GM19043 (cell line): ENCODE data around the gene TBCD.
"Not testable (repeated sequence)": the region's sequence is repeated elsewhere in the genome, so short reads cannot be mapped to it uniquely, and the experiment has no call there.

Experiments
- ATAC-seq: cut with Tn5 transposase; IDR thresholded peaks from one replicate; pipeline ENCODE4 v1.9.1; 2021; ENCODE audit warnings: low read depth; ENCODE audit not compliant: unreplicated experiment

The TBCD gene

DNA sequence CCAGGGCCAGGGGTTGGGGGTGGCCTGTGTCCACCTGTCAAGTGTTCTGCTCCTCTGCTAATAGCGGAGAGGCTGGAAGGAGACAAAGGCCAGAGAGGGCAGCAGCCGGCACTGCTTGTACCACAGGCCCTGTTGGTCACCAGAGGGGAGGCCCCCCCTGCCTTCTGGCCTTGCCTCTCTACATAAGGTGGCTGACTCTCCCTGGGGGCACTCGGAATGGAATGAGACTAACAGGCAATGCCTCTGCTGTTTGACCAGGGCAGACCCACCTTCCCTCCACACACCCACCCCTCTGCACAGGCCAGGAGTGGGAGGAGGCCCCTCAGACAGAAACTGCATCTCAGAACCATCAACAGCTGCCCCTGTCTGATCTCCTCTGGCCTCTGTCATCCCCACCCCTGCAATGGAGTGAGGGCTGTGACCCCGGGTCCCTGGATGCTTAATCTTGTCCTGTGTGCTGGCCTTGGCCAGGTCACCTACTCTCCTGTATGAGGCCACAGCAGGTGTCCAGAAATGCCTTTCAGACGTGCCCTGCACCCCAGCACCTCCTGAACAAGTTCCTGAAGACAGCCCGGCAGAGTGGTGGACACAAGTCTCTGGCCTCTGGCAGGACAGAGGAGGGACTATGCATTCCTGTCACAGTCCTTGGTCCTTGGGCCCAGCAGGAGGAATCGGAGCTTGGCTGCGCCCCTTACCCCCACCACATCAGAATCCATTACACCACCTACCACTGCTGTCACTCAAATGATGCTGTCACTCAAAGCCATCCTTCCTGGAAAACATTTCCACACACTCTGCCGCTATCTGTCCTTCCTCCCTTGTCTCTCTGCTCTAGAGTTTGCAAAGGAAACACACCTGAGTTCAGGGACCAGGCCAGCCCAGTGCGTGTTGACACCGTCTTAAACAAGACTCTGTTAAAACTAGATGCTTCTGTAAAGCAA lies 195.5 kb downstream of the TBCD start:
- no peak for ATAC-seq

DNA sequence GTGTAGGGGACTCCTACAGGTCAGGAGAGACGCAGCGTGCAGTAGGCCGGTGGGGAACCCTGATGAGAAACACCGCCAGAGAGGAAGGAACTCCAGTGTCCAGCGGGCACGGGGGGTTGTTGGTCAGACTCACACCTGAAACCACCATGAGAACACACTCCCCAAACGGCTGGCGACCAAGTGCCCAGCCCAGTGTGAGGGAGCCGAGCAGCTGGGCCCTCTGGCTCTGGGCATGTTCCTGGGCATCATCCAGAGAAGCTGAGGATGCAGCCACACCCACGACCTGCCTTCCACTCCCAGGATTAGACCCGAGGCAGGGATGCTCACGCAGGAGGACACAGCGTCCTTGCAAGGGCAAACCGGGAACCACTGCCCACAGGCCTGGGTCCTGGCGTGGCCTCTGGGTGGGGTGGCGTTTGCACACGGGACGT lies 196.2 kb downstream of the TBCD start:
- ATAC-seq, result no peak

DNA sequence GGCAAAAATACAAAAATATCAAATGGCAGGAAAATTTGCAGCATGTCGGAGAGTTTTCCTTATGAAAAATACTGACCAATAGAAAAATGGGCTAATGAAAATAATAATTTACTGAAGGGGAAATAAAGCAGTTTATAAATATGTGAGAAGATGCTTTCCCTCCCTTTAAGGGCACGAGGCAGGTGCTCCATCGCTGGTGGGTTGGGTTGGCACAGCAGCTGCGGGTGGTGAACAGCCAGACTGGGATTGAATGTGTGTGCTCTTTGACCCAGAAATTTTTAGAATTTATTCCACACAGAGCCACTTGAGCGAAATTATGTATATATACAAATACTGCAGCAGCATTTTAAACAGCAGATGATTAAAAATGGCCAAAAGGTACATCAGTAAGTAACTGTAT lies 197.1 kb downstream of the TBCD start:
- no peak for ATAC-seq

DNA sequence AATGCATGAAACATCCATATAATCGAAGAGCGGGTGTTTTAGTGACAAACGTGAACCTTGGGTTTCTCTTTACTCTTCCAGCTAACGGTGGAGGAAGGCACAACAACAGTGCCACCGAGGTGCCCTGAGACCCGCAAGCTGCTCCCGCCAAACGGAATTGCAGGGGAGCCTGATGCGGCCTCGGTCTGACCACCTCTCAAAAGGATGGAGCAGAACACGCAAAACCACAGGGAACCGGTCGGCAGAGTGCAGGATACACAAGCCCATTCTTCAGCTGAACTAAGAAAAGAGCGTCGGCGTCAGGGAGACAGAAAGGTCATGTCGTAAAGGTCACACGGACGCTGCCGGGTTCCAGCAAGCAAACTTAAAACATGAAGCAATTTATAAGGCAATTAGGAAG lies 197.5 kb downstream of the TBCD start:
- no peak for ATAC-seq

DNA sequence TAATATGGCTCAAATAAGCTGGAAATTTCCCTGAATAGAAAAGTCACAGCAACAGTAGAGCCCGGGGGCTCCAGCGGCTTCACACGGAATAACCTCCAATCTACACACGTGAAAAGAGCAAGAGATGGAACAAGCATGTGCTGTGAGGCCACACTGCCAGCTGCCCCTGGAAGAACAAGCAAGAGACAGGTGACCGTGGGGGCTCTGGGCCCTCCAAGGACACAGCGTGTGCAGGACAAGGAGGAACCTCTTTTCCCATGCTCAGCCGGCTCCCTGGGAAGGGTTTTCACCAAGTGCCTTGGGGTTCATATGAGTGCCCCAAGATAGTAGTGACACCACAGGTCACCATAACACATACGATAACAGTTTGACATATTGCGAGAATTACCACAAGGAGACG lies 198.1 kb downstream of the TBCD start:
- ATAC-seq, result no peak

DNA sequence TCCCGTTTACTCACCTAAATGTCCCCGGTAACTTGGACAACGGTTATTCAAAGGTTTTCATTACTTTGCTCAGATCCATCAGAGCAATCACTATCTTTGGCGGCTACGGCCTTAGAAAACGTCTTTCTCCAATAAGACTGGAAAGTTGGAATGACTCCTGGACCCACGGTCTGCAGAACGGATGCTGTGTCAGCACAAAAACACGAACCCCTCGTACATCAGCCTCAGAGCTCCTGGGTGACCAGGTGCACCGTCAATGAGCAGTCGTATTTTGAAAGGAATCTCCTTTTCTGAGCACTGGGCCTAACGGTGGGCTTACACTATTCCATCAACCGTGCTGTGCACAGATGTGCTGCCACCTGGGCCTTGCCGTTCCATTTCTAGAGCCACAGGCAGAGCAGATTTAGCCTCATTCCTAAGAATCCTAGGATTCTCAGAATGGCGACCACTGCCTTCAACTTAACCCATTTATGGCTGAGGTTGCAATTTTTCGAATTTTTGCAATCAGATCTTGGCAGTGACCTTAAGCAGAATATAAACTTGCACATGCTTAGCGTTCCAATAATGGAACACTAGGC lies 198.7 kb downstream of the TBCD start:
- ATAC-seq, result no peak

DNA sequence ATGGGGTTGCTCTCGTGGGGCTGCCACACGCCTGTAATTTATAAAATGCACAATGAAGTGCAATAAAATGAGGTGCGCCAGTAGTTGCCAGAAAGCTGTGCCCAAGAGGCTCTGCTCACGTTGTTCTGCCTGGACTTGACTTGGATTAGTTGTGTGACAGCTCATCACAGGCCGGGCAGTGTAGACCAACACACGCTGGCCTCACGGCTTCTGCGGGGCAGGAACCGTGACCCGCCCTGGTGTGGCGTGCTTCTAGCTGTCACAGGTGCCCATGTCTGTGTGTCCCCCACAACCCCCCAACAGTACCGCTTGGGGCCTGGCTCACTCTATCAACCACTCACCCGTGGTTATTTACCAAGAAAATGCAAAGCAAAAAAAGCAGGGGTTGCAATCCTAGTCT lies 200.2 kb downstream of the TBCD start:
- ATAC-seq, result no peak

DNA sequence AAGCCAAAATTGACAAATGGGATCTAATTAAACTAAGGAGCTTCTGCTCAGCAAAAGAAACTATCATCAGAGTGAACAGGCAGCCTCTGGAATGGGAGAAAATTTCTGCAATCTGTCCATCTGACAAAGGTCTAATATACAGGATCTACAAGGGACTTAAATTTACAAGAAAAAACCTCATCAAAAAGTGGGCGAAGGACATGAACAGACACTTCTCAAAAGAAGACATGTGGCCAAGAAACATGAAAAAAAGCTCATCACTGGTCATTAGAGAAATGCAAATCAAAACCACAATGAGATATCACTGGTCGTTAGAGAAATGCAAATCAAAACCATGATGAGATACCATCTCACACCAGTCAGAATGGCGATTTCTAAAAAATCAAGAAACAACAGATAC lies 203.2 kb downstream of the TBCD start:
- not testable (repeated sequence) for ATAC-seq

DNA sequence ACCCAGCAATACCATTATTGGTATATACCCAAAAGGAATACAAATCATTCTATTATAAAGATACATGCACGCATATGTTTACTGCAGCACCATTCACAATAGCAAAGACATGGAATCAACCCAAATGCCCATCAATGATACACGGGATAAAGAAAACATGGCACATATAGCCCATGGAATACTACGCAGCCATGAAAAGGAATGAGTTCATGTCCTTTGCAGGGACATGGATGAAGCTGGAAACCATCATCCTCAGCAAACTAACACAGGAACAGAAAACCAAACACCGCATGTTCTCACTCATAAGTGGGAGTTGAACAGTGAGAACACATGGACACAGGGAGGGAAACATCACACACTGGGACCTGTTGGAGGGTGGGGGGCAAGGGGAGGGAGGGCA lies 203.8 kb downstream of the TBCD start:
- ATAC-seq, result not testable (repeated sequence)

DNA sequence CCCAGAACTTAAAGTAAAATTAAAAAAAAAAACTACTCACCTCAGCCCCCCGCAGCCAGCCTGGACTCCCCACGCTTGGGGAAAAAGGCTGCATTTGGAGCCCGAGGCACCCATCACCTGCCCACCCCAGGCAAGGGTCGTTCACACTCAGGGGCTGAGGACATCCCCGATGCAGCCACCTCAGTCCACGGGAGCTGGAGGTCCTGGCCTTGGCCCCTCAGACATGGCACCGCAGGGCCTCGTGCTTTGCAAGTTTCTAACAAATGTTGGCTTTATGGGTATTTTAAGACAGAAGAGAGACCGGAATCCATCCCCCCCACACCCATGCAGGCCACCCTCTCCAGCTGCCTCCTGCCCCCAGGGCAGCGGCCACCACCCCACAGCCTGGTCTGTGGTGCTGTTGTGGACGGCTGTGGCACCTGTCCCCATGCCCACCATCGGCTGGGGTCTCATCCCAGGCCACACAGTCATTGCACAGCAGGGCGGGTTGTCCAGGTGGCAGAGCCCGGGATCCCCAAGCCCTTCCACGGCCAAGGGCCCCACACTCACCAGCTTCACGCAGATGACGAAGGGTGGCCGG lies 204.4 kb downstream of the TBCD start:
- ATAC-seq, result no peak

DNA sequence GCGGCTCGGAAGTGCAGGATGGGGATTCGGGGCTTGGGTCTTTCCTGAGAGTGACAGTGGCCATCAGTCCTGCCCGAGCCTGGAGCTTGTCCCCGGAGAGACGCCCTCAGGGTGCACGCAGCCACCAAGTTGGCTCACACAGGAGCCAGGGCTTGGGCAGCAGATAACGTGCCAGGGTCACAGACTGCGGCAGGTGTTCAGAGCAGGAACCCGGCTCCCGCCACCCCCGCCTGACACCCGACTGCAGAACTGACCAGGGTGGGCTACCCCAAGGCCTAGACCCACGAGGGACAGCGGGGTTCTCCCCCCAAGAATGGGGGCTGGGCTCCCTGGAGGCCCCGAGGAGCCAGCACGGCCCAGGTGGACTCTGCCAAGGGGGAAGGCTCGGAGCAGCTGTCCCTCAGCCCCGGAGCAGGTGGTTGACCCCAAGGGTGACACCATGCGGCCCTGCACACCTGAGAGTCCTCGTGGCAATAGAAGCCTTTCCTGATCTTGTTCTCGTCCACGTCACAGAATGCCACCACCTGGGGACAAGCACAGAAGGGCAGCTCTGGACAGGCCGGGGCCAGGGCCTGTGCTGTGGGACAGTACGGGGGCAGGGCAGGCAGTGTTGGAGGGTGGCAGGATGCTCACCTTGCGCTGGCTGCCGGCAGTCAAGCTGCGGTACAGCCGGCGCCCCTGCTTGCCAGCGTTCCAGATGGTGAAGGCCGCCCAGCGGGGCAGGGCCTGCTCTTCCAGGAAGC lies 205.0 kb downstream of the TBCD start:
- ATAC-seq, result no peak

DNA sequence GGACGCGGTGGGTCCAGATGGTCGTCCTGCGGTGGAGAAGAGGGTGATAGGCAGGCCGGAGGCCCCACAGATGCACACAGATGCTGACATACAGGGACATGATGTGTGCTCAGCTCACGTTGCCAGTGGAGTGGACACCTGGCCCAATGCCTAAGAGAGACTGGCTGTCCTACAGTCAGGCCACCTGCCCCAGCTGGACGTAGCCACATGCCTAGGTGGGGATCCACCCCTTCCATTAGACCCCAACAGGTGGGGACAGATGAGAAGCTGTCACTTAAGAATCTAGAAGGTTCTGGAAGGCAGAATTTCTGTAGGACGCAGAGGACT lies 205.6 kb downstream of the TBCD start:
- no peak for ATAC-seq

DNA sequence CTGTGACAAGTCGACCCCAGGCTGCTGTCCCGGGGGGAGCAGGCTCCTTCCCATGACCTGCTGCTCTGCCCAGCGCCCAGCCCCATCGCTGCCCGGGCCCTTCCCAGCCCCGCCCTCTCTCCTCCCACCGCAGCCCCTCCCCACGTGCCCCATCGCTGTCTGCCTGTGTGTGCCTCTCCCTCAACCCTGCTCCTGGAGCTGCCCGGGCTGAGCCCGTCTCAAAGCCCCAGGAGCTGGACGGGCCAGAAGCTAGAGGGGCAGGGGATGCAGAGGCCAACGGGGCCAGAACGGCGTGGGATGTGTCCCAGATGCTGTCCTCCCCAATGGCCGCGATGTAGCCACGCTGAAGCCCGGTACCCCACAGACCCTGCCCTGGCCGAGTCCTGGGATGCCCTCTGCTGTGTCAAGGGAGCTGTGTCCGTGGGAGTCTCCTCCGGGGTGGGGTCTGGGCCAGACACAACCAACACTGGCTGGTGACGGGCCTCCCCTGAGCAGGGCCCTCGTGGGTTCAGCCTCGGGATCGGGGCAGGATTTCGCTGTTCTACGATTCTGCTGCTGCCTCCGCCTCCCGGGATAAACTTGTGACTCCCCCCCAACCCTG lies 206.2 kb downstream of the TBCD start:
- ATAC-seq, result no peak

DNA sequence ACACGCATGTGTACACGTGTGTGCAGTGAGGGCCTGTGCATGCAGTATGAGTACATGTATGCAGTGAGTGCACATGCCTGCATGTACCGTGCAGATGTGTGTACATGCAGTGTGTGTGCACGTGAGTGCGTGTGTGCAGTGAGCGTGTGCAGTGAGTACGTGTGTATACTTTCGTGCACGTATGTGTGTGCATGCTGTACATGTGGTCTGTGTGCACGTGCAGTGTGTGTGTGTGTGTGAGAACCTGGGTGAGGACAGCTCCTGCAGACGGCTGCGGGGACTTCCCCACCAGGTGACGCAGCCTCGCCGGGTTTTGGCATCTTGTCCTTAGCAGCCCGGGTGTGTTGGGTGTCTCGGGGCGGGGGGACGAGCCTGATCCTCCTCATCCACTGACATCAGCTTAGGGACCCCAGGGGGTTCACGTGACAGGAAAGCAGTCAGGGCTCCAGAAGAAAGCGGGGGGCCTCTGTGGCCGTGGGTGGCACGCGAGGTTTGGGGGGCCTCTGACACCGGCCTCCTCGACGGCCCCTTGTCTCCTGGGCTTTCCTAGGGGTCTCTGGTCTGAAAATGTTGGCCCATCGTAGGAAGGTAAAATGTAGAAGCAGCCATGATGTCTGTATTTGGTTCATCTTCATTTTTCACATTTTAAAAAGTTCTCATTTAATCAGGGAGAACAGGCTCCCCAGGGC lies 207.5 kb downstream of the TBCD start:
- no peak for ATAC-seq

DNA sequence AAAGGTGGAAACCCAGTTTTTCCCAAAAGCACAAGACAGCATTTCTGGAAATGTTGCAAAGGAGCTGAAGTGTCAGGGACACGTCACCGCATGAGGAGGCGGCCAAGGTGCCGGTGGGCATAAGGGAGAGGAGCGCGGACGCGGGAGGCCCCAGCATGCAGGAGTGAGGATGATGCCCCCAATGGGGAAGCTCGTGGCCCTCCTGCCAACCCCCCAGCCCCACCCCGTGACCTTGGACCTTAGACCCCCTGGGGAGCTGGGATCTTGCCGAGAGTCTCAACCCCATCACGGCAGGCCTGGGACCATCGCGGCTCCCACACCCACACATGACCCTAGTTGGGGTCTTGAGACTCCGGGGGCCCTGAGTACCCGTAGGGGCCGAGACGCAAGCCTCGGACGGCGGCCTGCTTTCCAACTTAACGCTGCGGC lies 208.1 kb downstream of the TBCD start:
- ATAC-seq, result no peak

DNA sequence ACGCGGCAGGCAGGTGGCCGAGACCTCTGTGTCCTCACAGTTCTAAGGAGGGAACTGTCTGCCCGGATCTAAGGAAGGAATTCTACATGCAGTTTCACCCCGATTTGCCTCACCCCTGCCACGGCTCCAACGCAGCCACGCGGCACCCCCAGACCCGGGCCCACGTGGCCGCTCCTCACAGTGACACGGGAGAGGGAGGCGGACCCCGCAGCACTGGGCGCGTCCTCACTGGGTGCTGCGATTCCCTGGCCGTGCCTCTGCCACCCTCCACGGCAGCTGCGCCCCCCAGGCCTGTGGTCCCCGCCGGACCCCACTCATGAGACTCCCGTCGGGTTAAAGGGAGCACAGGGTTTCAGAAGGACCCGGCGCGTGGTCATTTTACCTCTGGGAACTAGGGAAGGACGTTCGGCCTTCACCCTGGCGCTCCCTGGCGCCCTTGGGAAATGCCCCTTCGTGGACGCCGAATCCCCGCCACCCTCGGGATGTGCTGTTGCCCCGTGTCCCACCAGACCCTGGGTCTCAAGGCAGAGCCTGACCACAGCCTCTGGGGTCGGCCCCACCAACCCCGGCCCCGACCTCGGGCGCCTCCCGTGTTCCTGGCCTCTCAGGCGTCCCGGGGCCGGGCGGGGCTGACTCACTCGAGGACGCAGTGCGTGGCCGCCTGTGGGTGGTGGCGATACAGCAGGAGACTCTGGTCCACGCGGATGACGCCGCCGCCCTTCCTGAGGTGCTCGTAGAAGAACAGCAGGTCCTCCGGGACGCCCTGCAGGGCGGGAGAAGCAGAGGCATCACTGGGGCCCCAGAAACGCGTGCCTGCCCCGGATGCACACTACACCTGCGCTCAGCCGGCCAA lies 208.8 kb downstream of the TBCD start:
- no peak for ATAC-seq

DNA sequence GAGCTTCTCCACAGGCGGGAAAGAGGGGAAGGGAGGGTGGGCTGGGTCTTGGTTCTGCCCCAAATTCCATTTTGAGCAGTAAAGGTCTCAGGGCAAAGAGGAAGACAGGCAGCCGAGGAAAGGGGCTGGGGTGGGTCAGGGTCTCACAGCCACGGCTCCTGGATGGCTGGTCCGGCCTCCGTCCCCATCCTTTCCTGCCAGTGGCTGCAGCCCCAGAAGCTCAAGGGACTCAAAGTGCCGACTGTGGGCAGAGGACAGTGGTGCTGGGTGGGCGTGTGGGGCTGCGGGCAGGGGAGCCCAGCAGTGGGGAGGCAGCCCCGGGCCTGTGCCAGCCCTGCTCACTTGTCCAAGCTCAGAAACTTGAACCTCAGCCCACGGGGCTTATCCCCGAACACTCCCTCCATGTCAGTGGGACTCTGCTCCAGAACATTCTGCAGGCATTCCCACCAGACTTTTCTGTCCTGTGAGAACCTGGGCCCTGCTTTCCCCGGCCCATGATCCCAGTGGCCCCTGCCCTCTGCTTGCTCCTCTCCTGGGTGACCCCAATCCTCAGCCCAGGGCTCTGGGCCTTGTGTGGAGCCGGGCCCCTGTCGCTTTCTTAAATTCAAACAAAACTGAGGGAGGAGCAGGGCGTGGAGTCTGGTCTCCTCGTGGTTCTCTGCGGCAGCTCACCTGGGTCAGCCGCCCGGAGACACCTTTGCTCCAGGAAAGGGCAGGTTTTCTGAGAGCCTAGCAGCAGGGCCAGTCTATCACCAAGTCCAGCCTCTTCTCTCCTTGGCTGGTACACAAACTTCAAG lies 209.7 kb downstream of the TBCD start:
- ATAC-seq, result no peak

DNA sequence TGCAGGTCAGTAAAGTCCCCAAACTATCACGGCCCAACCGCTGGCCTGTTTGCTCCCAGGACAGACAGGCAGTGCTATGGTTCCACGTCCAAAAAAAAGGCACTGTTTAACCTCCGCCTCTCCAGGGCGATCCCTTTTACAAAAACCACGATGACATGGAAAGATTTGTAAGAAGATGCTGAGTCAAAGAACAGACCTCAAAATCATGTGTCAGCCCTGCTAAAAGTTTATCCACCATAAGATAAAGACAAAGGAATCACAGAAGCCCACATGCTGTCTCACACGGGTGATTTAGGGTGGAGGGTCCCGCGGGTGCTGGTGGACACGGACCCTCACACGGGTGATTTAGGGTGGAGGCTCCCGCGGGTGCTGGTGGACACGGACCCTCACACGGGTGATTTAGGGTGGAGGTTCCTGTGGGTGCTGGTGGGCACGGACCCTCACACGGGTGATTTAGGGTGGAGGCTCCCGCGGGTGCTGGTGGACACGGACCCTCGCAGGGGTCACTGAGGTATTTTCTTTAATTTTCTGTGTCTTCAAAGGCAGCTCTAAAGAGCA lies 210.4 kb downstream of the TBCD start:
- ATAC-seq, result no peak
